HG03460 (cell line): ENCODE measurements around the gene LRP1.

Source experiments
- ATAC-seq: cut with Tn5 transposase; IDR thresholded peaks from one replicate; pipeline ENCODE4 v1.9.1; 2021; ENCODE audit not compliant: unreplicated experiment

Gene LRP1

DNA sequence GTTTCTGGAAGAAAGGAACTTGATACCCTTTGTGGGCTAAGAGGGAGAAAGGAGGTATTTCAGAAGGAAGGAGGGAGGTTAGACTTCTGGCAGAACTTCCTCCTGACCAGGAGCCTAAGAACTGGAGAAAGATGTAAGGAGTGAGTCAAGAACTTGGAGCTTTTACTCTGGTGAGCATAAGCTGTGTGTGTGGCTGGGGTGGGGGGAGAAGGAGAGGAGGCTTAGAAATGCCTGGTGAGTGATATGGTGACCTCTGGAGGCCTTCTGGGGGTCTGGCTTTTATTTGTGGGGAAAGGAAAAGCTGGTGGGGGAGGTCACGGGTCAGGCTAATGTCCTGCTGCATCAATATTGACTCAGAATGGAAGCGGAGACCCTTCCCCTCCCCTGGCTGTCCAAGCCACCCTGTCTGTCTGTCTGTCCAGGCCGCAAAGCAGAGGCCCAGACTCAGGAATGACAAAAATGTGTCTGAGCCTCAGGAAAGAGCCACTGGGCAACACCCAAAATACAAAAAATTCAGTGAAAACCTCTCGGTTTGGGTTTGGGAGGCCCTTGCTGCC is 4.8 kb downstream of the LRP1 start:
- ATAC-seq = no peak

DNA sequence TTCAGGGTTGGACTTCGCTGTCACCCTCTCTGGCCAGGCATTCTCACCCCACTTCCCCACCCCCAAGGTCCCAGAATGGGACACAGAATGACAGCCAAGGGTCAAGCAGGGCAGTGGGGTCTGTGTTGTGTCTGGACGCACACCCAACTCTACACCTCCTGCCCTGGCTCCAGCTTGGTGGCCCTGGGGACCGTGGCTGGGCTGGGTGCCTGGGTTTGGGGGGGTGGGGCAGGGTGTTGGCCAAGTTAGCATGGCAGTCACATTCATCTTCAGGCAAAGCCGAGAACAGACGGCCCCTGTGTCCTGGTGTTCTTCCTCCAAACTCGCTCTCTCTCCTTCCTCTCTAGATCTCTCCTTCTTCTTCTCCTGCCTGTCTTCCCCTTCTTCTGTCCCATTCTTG is 5.6 kb downstream of the LRP1 start:
- ATAC-seq = no peak

DNA sequence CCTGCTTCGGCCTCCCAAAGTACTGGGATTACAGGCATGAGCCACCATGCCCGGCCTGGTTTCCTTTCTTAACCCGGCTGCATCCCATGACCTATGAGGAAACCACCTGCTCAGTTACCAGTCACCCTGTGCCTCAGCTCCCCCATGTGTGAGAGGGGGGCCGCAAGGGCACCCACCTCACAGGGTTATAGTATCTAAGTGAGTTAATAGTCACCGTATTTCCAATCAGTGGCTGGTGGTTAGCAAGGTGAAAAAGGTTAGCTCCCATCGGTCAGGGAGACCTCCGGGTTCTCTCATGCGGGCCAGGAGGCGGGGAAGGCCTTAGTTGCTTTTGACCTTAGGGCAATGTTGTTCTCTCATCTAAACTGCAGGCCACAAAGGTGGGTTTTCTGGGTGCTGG is 6.7 kb downstream of the LRP1 start:
- ATAC-seq = no peak

DNA sequence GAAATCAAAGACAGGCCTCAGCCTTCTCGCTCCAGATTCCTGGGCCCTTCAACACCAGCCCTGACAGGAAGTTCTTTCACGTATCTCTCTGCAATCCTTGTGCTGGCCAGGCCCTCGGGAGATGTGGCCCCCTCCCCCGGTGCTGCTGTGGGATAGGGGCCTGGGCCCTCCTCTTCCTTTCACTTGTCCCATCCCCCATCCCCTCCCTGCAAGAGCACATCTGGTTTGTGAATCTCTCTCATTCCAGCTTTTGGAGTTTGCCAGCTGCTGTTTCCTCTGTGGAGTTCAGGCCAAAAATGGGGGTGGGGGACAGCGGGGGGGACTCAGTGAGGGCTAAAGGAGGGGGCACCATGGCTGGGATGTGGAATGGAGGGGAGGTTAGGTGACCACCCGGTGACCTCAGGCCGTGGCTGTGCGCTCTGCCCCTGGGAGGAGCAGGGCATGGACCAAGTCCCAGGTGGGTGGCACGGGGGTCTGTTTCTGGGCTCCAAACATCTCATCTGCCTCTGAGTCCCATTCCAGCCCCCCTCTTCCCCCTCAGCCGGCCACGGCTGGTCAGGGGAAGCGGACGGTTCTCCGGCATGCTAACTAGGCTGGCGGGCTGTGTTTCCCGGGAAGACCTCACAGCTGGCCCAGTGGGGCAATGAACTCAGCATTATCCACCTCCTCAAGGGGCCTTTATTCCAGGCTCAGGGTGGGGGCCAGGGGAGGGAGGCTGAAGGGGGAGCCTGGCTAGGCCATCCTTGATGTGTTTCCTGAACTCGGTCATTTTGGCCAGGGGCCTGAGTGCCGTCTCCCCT is 7.4 kb downstream of the LRP1 start:
- no peak for ATAC-seq

DNA sequence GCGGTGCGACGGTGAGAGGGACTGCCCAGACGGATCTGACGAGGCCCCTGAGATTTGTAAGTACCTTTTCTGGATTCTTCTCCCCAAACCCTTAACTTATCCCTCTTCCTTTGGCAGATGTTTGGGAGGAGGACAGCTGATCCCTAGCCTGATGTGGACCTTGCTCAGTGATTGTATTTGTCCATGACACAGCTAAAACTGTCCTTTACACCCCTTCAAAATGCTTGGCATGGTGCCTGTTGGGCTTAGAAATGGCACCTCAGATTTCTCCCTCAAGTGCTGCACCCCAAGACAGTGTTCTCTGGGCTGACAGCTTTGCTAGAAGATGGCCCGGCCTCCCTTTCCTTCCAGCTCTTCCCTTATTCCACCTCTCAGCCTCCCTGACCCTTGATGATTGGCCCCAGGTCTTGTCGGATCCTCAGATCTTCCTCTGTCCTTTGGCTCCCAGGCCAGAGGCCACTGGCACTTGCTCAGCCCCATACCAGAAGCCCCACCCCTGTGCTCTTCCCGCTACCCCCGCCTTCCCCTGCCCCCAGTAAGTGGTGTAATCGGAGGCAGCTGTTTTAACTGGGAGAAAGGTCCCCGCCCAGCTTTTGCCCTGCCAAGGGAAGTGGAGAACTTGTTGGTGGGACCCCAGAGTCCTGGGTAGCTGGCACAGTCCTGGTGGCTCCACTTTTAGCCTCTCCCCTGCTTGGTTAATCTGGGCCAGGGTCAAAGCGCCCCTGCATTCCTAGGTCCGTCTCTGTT is 10.4 kb downstream of the LRP1 start:
- no peak for ATAC-seq

DNA sequence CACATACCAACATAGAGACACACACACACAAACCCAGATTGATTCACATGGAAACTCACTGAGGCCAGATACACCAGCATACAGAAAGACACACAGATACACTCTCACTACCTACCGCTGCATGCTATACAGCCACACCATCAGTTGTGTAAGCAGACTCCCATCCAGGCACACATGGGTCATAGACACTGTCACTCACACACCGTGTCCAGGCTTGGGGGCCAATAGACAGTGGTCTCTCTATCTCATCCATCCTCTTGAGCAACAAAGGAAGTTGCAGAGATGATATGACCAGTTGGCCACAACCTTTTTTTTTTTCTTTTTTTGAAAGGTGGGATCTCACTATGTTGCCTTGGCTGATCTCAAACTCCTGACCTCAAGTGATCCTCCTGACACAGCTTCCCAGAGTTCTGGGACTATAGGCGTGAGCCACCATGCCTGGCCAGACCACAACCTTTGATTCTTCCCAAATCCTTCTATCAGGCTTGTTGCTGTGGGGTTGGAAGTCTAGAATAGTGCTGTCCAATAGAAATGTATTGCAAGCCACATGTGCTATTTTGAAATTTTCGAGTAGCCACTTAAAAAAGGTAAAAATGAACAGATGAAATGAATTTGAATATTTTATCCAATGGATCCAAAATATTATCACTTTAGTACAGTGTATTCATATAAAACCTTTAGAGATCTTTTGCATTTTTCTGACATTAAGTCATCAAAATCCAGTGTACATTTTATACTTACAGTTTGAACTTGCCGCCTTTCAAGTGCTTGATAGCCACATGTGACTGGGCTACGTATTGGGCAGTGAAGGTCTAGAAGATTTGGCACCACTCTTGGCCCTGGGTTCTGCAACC is 11.7 kb downstream of the LRP1 start:
- no peak for ATAC-seq

DNA sequence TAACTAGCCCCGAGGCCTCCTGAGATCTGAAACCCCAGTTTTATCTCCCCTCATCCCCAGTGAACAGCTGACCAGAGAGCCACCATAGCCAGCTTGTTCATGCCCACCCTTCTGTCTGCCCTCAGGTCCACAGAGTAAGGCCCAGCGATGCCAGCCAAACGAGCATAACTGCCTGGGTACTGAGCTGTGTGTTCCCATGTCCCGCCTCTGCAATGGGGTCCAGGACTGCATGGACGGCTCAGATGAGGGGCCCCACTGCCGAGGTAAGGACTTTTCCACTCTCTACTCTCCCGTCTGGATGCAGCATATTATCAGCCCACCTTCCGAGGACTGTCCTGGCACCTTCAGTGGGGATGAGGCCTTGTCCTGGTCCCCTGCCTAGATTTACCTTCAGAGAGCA is 13.0 kb downstream of the LRP1 start:
- ATAC-seq = no peak

DNA sequence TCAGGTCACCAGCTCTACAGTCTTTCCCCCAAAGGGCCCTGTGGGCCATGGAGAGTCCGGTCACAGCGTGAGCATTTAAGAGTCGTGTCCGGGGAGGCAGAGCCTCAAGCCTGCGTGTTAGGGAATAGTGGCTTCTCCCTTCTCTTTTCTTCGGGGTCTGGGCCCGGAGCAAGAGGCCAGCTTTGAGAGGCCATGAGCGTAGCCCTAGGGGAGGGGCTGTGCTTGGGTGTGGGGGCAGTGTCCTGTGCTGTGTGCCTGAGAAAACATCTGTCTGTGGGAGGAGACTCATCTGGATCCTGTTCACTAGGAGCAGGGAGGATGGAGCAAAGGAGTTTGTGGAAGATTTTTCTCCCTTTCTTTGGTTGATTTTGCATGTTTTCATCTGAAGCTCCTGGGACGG is 13.8 kb downstream of the LRP1 start:
- no peak for ATAC-seq

DNA sequence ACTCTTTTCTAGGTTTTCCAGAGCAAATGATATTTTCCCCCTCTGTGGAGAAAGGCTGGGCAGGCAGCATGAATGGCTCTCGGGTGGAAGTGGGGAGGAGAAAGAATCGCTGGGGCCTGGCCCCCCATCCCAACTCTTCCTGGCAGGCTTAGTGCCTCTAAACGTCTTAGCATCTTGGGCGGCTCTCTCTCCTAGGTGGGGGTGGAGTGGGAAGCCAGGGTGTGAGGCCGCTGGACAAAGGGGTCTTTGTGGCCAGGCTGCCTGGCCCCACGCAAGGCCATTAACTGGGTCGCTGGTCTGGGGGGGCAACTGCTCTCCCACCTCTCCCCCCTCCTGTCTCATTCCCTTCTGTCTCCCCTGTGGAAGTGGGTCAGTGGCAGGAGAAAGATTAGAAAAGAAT is 14.4 kb downstream of the LRP1 start:
- no peak for ATAC-seq

DNA sequence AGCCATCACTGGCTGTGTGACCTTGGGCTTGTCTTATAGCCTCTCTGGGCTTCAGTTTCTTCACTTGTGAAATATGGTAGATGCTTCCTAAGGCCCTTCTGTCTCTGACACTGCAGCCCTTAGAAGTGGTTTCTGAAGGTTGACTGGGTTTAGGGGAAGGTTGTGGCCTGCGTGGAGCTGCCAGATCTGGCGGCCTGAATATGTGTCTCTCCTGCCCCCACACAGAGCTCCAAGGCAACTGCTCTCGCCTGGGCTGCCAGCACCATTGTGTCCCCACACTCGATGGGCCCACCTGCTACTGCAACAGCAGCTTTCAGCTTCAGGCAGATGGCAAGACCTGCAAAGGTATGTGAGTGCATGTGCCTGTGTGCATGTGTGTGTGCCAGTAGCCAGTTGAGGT is 15.2 kb downstream of the LRP1 start:
- ATAC-seq = no peak

DNA sequence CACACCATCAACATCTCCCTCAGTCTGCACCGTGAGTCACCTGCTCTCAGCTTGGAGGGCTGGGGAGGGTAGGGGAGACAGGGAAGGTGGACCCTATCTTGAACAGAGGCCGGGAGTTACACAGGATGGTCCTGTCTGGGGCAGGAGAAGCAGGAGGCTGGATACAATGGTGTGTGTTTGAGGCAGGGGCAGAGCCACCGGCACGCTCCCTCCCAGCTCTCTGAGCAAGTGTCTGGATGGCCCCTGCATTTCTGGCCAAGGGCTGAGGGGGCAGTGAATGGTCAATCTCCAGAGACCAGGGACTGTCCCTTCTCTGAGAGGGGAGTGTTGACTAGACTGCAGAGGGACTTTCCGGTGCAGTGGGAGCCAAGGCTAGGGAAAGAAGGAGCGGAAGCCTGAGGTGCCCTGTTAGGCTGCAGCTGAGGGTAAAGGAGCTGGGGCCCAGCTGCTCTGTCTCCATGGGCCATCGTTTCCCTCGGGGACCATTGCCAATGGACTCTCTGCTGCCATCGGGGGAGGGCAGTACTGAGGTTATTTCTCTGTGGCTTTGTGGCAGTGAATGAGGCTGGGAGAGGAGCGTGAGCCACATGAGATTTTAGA is 17.3 kb downstream of the LRP1 start:
- no peak for ATAC-seq

DNA sequence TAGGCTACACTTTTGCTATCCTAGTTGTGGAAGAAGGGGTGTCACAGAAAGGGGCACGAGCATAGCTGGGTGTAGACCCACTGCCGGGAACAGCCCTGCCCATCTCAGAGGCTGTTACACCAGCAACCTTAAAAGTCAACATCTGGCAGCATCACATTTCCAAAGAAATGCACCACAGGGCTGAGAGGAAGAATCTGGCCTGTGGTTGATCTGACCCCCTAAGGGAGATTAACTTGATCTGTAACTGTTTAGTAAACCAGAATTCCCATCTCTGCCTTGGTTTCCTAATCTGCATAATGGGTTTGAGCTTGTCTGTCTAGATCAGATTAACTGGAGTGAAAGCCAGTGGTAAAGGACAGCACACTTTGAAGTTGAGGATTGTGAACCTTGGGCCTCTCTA is 17.8 kb downstream of the LRP1 start:
- no peak for ATAC-seq

DNA sequence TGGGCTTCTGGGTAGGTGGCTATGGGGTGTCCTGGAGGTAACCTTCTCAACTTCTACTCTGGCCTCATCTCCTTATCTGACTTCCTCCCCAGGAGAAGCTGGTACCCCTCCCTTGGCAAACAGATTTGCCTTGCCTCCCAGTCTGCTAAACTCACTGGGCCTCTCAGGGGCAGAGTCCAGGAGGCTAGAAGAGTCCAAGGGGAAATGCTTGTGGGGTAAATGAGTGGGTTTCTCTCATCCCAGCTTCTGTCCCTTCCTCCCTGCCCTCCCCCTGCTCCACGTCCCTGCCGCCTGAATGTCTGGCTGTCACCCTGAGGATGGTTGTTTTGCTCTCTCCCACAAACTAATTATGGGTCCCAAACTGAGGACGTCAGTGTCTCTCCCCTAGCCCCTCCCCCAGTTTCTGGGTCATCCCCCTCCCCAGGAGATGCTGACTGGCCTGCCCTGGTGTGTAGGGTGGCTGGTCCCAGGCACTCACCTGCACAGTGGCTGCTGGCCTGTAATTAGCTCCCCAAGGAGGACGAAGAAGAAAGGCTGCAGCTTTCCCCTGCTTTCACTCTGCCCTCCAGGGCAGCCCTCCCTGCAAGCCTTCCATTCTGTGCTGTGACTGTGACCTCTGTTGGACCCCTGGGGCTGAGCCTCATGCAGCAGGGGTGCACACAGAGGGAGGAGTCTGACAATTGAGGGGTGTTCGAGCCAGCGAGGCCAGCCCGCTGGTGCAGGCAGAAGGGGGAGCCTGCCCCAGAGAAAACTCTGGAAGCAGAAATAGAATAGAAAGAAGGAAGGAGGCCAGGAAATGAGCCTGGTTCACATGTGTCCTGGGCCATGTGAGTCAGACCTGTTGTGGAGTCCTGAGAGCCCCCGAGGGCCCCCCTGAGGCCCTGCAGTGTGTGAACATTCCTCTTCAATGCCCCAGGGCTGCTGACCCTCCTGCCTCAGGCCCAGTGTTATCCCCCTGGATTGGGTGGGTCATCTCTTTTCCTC is 19.0 kb downstream of the LRP1 start, which contains the start of gene LRP1-AS:
LRP1-AS (minus strand) TSS at position 659 of the 984 bp plus-strand sequence.
- no peak for ATAC-seq

DNA sequence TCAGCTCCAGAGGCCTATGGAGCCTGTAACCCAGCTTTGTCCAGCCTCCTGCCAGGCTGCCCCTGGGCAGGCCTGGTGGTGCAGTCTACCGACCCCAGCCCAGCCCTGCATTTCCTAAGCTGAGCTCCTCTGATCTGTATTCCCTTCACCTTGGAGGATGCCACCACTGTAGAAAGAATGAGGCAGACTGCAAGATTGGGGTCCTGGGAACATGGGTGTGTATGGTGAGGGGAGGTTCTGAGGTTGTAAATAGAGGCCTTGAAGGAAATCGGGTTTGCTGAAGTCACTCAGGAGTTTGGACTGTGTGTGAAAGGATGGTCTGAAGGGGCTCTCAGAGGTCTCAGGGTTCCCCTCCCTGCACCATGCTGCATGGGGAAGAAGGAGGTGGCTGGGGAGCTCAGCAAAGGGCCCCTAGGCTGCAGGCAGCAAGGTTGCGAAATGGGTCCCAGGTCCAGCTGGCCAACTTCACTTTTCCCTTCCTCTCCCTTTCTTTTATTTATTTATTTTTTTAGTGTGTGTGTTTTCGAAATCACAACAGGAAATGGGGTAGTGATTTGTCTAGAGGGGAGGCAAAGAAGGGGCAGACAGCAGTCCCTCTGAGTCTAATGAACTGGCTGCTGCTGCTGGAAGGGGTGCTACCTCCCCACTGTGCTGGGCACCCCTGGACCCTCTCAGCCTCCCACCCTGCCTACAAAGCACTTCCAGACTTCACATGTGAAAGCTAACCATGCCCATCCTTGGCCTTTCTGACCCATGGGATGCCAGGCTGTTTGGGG is 20.4 kb downstream of the LRP1 start:
- no peak for ATAC-seq

DNA sequence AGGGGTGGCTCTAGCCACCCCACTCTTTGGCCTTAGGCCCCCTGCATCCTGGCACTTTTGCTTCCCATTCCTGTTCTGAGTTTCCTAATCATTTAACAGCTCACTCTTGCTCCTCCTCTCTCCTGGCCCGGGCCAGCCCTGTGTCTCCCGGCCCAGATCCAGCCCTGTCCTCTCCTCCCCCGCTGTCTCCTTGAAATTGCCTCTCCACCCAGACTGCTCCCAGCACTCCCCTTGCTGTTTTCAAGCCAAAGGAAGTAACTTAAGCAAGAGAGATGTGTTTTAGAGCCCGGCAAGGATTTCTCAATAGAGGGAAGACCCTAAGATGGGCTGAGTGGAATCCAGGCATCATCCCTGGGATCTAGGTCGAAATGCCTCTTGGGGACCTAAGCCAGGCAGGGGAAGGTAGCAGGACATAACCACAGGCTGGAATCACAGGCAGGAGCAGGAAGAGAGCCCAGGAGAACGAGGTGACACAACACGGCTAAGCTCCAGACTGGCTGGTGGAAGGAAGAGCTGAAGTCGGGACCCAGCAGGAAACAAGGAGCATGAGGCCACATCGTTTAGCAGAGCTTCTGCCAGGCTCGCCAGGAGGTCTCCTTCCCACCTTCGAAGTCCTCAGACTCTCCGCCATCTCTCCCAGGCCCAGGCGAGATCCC is 21.1 kb downstream of the LRP1 start:
- ATAC-seq = no peak

DNA sequence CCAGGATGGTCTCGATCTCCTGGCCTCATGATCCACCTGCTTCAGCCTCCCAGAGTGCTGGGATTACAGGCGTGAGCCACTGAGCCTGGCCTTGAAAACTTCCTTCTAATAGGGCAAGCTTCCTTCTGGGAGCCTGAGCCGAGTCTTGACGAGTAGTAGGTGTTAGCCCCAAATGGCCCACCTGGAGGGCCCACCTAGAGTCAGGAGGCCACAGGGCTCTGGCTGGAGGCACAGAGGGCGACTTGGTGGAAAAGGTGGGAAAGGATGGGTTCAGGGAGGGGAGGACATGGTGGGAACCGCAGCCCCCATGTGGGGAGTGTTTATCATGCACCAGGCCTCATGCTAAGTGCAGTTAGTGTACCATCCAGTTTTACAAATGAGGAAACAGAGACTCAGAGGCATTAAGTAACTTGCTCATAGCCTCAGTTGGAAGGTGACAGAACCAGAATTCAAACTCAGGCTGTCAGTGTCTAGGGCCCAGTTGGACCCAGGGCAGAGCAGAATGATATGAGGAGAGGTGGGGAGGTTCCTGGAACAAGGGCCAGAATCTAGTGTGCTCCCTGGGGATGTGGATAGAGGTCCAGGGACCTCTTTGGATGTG is 22.2 kb downstream of the LRP1 start:
- no peak for ATAC-seq

DNA sequence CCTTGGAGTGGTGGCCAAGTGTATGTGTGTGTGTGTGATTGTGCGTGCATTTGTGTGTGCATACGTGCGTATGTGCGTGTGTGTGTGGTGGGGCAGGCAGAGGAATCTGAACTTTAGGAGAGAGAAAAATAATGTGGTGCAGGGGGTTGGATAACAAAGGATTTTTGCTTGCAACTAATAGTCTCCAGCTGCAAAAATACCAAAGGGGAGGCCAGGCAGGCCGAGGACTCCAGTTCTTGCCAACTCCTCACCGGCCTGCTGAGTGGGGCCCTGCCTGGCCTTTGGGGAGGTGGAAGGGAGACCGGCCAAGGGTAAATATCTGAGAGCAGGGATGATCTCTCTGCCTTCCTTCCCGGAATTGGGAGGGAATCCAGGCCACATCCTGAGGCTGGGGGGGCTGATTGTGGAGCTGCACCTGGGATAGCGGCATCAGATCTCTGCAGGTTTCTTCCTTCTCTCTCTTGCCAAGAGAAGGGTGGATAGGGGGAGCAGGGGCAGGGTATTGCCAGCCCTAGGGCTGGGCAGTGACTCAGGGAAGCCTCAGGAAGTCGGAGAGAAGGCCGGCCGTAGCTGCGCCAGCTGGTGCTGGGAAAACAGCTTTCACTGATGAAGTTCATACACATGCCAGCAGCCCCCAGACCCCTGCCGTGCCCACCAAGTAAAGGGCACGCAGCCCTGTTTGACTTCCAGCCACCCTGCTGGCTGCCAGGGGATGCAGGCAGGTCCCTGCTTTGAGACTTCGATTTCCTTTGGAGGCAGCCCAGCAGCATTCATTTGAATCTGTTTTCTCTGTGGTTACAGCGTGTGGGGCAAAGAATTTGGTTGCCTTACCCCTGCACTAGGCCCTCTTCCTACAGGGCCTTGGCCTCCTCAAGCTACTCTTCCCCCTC is 23.7 kb downstream of the LRP1 start:
- ATAC-seq = no peak
